GM12864 (cell line): ENCODE data around the gene NXPE1.
"Not testable (repeated sequence)": the region's sequence is repeated elsewhere in the genome, so short reads cannot be mapped to it uniquely, and the experiment has no call there.

Source experiments
- DNase-seq: peaks from one replicate; pipeline ENCODE4 v3.0.0-alpha.2; 2011; ENCODE audit warnings: low read depth
- H3K4me3 ChIP-seq: 2 replicates; pipeline ENCODE4 v1.5.1; 2011; ENCODE audit warnings: mild to moderate bottlenecking, low read depth, low read length, control low read depth
- CTCF ChIP-seq: IDR thresholded peaks from 2 replicates; pipeline ENCODE4 v1.5.1; 2011; ENCODE audit warnings: low read depth, mild to moderate bottlenecking, moderate library complexity, low read length, control low read depth, inconsistent platforms; ENCODE audit errors: missing control alignments

Gene NXPE1

GRCh38 chr11:114604179-114604813 is 44.6 kb upstream of the NXPE1 start:
- H3K4me3 ChIP-seq: no peak overlapping the region
- DNase-seq: no peak
- TF ChIP-seq CTCF: no peak

- DNase-seq, H3K4me3 ChIP-seq: not testable (repeated sequence)
These were observed 43.5 kb upstream of the NXPE1 start for GRCh38 chr11:114603151-114603550.

GRCh38 chr11:114598461-114598860 is 38.8 kb upstream of the NXPE1 start:
- H3K4me3 ChIP-seq: no peak overlapping the region
- DNase-seq: no peak
- no peak for TF ChIP-seq CTCF

GRCh38 chr11:114596175-114596919 is 36.7 kb upstream of the NXPE1 start:
- DNase-seq: no peak
- TF ChIP-seq CTCF: no peak
- H3K4me3 ChIP-seq: no peak overlapping the region

GRCh38 chr11:114595571-114595970 is 35.9 kb upstream of the NXPE1 start, which contains the start of gene NXPE4:
NXPE4 (minus strand) TSS chr11:114595786; CDS start chr11:114594759, 1,027 bp downstream.
- no peak within 1 kb of the TSS for H3K4me3 ChIP-seq
- TF ChIP-seq CTCF: no peak
- DNase-seq: no peak

- no peak overlapping the region for H3K4me3 ChIP-seq
- no peak for DNase-seq
- no peak for TF ChIP-seq CTCF
These were observed 35.0 kb upstream of the NXPE1 start for GRCh38 chr11:114594703-114595102.

- DNase-seq: no peak
- no peak overlapping the region for H3K4me3 ChIP-seq
- TF ChIP-seq CTCF: no peak
These were observed 27.8 kb upstream of the NXPE1 start for GRCh38 chr11:114587398-114587953.
